H9 (cell line): ENCODE measurements around the gene SUGP1. TPM values are rescaled to one million over a fixed set of nuclear protein-coding genes. Genes with fewer than 3 reads are reported as not detected.
A peak's percentile ranks its signal among the peaks of the same experiment; 100 is the strongest.

Experiments used
- DNase-seq: peaks from one replicate; pipeline ENCODE4 v3.0.0-alpha.2; 2017
- H2AFZ ChIP-seq: one replicate; pipeline ENCODE4 v1.6.1; 2013; ENCODE audit warnings: mild to moderate bottlenecking, low read length, control low read depth, moderate library complexity
- H2AK5ac ChIP-seq: 2 replicates; pipeline ENCODE4 v1.6.1; 2013; ENCODE audit warnings: low read length, control low read depth, mixed read lengths; ENCODE audit not compliant: insufficient read length
- H2BK120ac ChIP-seq: one replicate; pipeline ENCODE4 v1.6.1; 2013; ENCODE audit warnings: low read depth, mild to moderate bottlenecking, low read length, control low read depth, inconsistent platforms; ENCODE audit not compliant: poor library complexity, severe bottlenecking
- H2BK12ac ChIP-seq: 2 replicates; pipeline ENCODE4 v1.6.1; 2013; ENCODE audit warnings: low read length, control low read depth, mixed read lengths, low read depth; ENCODE audit not compliant: insufficient read length
- H2BK15ac ChIP-seq: 2 replicates; pipeline ENCODE4 v1.6.1; 2013; ENCODE audit warnings: low read depth, low read length, control low read depth
- H2BK20ac ChIP-seq: one replicate; pipeline ENCODE4 v1.6.1; 2013; ENCODE audit warnings: low read depth, mild to moderate bottlenecking, low read length, control low read depth, inconsistent platforms; ENCODE audit not compliant: poor library complexity, severe bottlenecking
- H2BK5ac ChIP-seq: 2 replicates; pipeline ENCODE4 v1.6.1; 2013; ENCODE audit warnings: low read length, control low read depth, mixed read lengths; ENCODE audit not compliant: insufficient read length
- H3K14ac ChIP-seq: 2 replicates; pipeline ENCODE4 v1.6.1; 2013; ENCODE audit warnings: low read length, control low read depth; ENCODE audit not compliant: insufficient read depth
- H3K18ac ChIP-seq: 2 replicates; pipeline ENCODE4 v1.6.1; 2013; ENCODE audit warnings: low read depth, mild to moderate bottlenecking, mixed read lengths, low read length, control low read depth; ENCODE audit not compliant: insufficient read length
- H3K23ac ChIP-seq: 2 replicates; pipeline ENCODE4 v1.6.1; 2013; ENCODE audit warnings: low read length, control low read depth, mixed read lengths, low read depth; ENCODE audit not compliant: insufficient read length
- H3K23me2 ChIP-seq: 2 replicates; pipeline ENCODE4 v1.6.1; 2013; ENCODE audit warnings: low read depth, mild to moderate bottlenecking, mixed read lengths, low read length, control low read depth; ENCODE audit not compliant: insufficient read length, poor library complexity, severe bottlenecking
- H3K27ac ChIP-seq: 2 replicates; pipeline ENCODE4 v1.5.1; 2013; ENCODE audit warnings: low read length, control low read depth, mixed read lengths, low read depth; ENCODE audit not compliant: insufficient read length
- H3K27me3 ChIP-seq: 2 replicates; pipeline ENCODE4 v1.6.1; 2013; ENCODE audit warnings: low read length, control low read depth, inconsistent platforms; ENCODE audit not compliant: insufficient read depth
- H3K4ac ChIP-seq: 2 replicates; pipeline ENCODE4 v1.6.1; 2013; ENCODE audit warnings: low read depth, mild to moderate bottlenecking, control low read depth, inconsistent platforms, low read length, moderate library complexity
- H3K4me1 ChIP-seq: 2 replicates; pipeline ENCODE4 v1.6.1; 2013; ENCODE audit warnings: low read length, control low read depth, inconsistent platforms; ENCODE audit not compliant: insufficient read depth
- H3K4me2 ChIP-seq: 2 replicates; pipeline ENCODE4 v1.6.1; 2013; ENCODE audit warnings: low read length, control low read depth, mixed read lengths; ENCODE audit not compliant: insufficient read length, insufficient read depth
- H3K56ac ChIP-seq: 2 replicates; pipeline ENCODE4 v1.6.1; 2013; ENCODE audit warnings: low read depth, mild to moderate bottlenecking, mixed read lengths, low read length, control low read depth; ENCODE audit not compliant: insufficient read length
- H3K79me1 ChIP-seq: 2 replicates; pipeline ENCODE4 v1.6.1; 2013; ENCODE audit warnings: low read depth, mild to moderate bottlenecking, moderate library complexity, low read length, control low read depth, inconsistent platforms; ENCODE audit not compliant: insufficient read depth, poor library complexity, severe bottlenecking
- H3K79me2 ChIP-seq: 2 replicates; pipeline ENCODE4 v1.6.1; 2013; ENCODE audit warnings: low read length, control low read depth, inconsistent platforms; ENCODE audit not compliant: insufficient read depth
- H3K9ac ChIP-seq: 2 replicates; pipeline ENCODE4 v1.6.1; 2013; ENCODE audit warnings: low read length, control low read depth, mixed read lengths; ENCODE audit not compliant: insufficient read length; ENCODE audit errors: extremely low read depth
- H3K9me3 ChIP-seq: one replicate; pipeline ENCODE4 v1.6.1; 2013; ENCODE audit warnings: low read depth, low read length, inconsistent platforms; ENCODE audit not compliant: control insufficient read depth
- H3T11ph ChIP-seq: one replicate; pipeline ENCODE4 v1.6.1; 2013; ENCODE audit warnings: mild to moderate bottlenecking, low read length, control low read depth, inconsistent platforms
- H4K20me1 ChIP-seq: one replicate; pipeline ENCODE4 v1.6.1; 2013; ENCODE audit not compliant: control insufficient read depth, insufficient read length, insufficient read depth
- H4K5ac ChIP-seq: 2 replicates; pipeline ENCODE4 v1.6.1; 2013; ENCODE audit warnings: low read depth, mild to moderate bottlenecking, mixed read lengths, low read length, control low read depth; ENCODE audit not compliant: insufficient read length
- H4K8ac ChIP-seq: replicated peaks from 2 replicates; pipeline ENCODE4 v1.6.1; 2013; ENCODE audit warnings: low read length, control low read depth, mixed read lengths, low read depth; ENCODE audit not compliant: insufficient read length
- H4K91ac ChIP-seq: 2 replicates; pipeline ENCODE4 v1.6.1; 2013; ENCODE audit warnings: low read depth, mild to moderate bottlenecking, moderate library complexity, mixed read lengths, low read length, control low read depth; ENCODE audit not compliant: insufficient read length
- H3K27ac Mint-ChIP-seq, 3 experiments: 2 replicates in 2 of 3; 3 replicates in 1 of 3; pipeline ENCODE4 v1.8.0; 2020 to 2021; ENCODE audit warnings: mixed read lengths in 3 of 3, mild to moderate bottlenecking in 1 of 3, moderate library complexity in 1 of 3
- H3K27me3 Mint-ChIP-seq: 2 replicates; pipeline ENCODE4 v1.8.0; 2021; ENCODE audit warnings: low read depth, mild to moderate bottlenecking, moderate library complexity, mixed read lengths
- H3K36me3 Mint-ChIP-seq, 3 experiments: 2 replicates in 2 of 3; 3 replicates in 1 of 3; pipeline ENCODE4 v1.8.0; 2020 to 2021; ENCODE audit warnings: low read depth in 3 of 3, mixed read lengths in 3 of 3; ENCODE audit not compliant: insufficient read depth in 1 of 3
- H3K4me1 Mint-ChIP-seq, 2 experiments: 2 replicates each; pipeline ENCODE4 v1.8.0; 2020; ENCODE audit warnings: mixed read lengths in 2 of 2
- H3K4me3 Mint-ChIP-seq, 2 experiments: 2 replicates in 1 of 2; 3 replicates in 1 of 2; pipeline ENCODE4 v1.8.0; 2020 to 2021; ENCODE audit warnings: mild to moderate bottlenecking in 2 of 2, mixed read lengths in 2 of 2, moderate library complexity in 1 of 2
- H3K9me3 Mint-ChIP-seq, 2 experiments: 2 replicates in 1 of 2; 3 replicates in 1 of 2; pipeline ENCODE4 v1.8.0; 2020; ENCODE audit warnings: mild to moderate bottlenecking in 2 of 2, mixed read lengths in 2 of 2, moderate library complexity in 1 of 2
- CTCF ChIP-seq: fragments of 200-600 bp; sonication (generic); conservative IDR thresholded peaks from 3 replicates; pipeline ENCODE4 v1.8.0; 2021; ENCODE audit warnings: antibody characterized with exemption, mild to moderate bottlenecking
- WGBS: extraction: QIAGEN DNeasy Blood & Tissue Kit; methylation state at CpG from one replicate; pipeline ENCODE4 v1.1.7; 2013; ENCODE audit warnings: missing lambda C conversion rate, low lambda C conversion rate, mixed read lengths; ENCODE audit not compliant: insufficient read length; ENCODE audit errors: extremely low coverage; 5-methylcytosine and 5-hydroxymethylcytosine counted together
- total RNA-seq: library from RNA; stranded (reverse); gene quantifications from 2 replicates; pipeline ENCODE4 v1.2.1, GENCODE V29; 2021

Gene SUGP1
- total RNA-seq, 1 experiment from 2014 or later: 103 TPM

GRCh38 chr19:19334989-19335344, 14.7 kb upstream of the SUGP1 start:
- peak overlapping the region in 2 of 3 experiments; percentile 91 to 92; a peak in 4 of 7 replicates for H3K27ac Mint-ChIP-seq
- Histone ChIP-seq H3K14ac (no peak overlapping the region), H3K79me1 (no peaks in the 10 kb centered on the region), H3K27ac (no peak overlapping the region), H3K9me3 (no peaks in the 10 kb centered on the region), H3K56ac (no peak overlapping the region), H2BK20ac (no peak overlapping the region), H3K4me1 (no peaks in the 10 kb centered on the region), H3K23me2 (no peaks in the 10 kb centered on the region), H2BK120ac (no peak overlapping the region), H2AK5ac (no peak overlapping the region), H4K8ac (no peak overlapping the region), H3K9ac (no peak overlapping the region), H3K18ac (no peak overlapping the region), H4K91ac (no peak overlapping the region), H3K4ac (no peak overlapping the region), H2BK5ac (no peak overlapping the region), H3K79me2 (no peaks in the 10 kb centered on the region), H3T11ph (no peak overlapping the region), H3K23ac (no peak overlapping the region), H4K5ac (no peak overlapping the region), H2BK15ac (no peak overlapping the region), H4K20me1 (no peaks in the 10 kb centered on the region), H2BK12ac (no peak overlapping the region), H3K4me2 (no peak overlapping the region), H3K27me3 (no peaks in the 10 kb centered on the region), H2AFZ (no peak overlapping the region)
- H3K36me3 Mint-ChIP-seq: peaks cover 15 to 53% (median 50%) of the 10 kb centered on the region in 3 experiments; a peak in 6 of 7 replicates
- no peaks in the 10 kb centered on the region for H3K27me3 Mint-ChIP-seq
- DNase-seq: no peak
- no peaks in the 10 kb centered on the region for H3K9me3 Mint-ChIP-seq
- H3K4me1 Mint-ChIP-seq: no peaks in the 10 kb centered on the region
- H3K4me3 Mint-ChIP-seq: no peak overlapping the region
- TF ChIP-seq CTCF: no peak
- no CpG with 5 or more reads among the region's 3 CpGs for WGBS
